Nephron progenitor cell (in vitro differentiated cells): ENCODE measurements around the gene AIF1L.

Experiments
- DNase-seq: peaks from one replicate; pipeline ENCODE4 v3.0.0; 2021
- H3K27ac Mint-ChIP-seq: 2 replicates; pipeline ENCODE4 v1.8.0; 2021; ENCODE audit warnings: mild to moderate bottlenecking, moderate library complexity, mixed read lengths
- H3K27me3 Mint-ChIP-seq: 2 replicates; pipeline ENCODE4 v1.8.0; 2021; ENCODE audit warnings: mild to moderate bottlenecking, low read depth, mixed read lengths; ENCODE audit not compliant: poor library complexity
- H3K36me3 Mint-ChIP-seq: 2 replicates; pipeline ENCODE4 v1.8.0; 2021; ENCODE audit warnings: low read depth, mixed read lengths
- H3K4me1 Mint-ChIP-seq: 2 replicates; pipeline ENCODE4 v1.8.0; 2021; ENCODE audit warnings: mixed read lengths
- H3K4me3 Mint-ChIP-seq: 2 replicates; pipeline ENCODE4 v1.8.0; 2021; ENCODE audit warnings: mild to moderate bottlenecking, moderate library complexity, mixed read lengths
- H3K9me3 Mint-ChIP-seq: 2 replicates; pipeline ENCODE4 v1.8.0; 2021; ENCODE audit warnings: mild to moderate bottlenecking, moderate library complexity, mixed read lengths
- TF ChIP-seq, protein P1 (sequence below): fragments of 200-600 bp; sonication (generic); IDR thresholded peaks from 2 replicates; pipeline ENCODE4 v1.5.0; 2021; ENCODE audit warnings: antibody characterized with exemption

The AIF1L gene

DNA sequence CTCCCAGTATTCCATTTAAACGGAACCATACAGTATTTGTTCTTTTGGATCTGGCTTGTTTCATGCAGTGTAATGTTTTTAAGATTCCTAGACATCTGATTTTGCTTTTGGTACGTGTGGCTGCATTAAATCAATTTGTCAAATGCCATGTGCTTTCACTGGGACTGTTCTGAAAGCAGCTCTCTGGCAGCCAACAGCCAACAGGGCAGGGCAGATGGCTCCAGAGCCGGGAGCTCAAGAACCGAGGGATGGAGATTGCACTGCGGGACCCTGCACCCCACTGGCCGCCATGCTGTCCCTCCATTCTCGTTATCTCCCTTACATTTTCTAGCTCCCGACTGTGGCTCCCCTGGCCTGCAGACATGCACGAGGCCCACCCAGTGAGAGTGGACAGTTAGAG lies 33.4 kb upstream of the AIF1L start:
- Mint-ChIP-seq H3K27me3 (peaks cover 19% of the 10 kb centered on the region), H3K4me3 (no peak overlapping the region), H3K4me1 (no peaks in the 10 kb centered on the region), H3K9me3 (no peaks in the 10 kb centered on the region), H3K27ac (no peak overlapping the region), H3K36me3 (no peaks in the 10 kb centered on the region)
- no peak for DNase-seq
- TF ChIP-seq, protein P1, sequence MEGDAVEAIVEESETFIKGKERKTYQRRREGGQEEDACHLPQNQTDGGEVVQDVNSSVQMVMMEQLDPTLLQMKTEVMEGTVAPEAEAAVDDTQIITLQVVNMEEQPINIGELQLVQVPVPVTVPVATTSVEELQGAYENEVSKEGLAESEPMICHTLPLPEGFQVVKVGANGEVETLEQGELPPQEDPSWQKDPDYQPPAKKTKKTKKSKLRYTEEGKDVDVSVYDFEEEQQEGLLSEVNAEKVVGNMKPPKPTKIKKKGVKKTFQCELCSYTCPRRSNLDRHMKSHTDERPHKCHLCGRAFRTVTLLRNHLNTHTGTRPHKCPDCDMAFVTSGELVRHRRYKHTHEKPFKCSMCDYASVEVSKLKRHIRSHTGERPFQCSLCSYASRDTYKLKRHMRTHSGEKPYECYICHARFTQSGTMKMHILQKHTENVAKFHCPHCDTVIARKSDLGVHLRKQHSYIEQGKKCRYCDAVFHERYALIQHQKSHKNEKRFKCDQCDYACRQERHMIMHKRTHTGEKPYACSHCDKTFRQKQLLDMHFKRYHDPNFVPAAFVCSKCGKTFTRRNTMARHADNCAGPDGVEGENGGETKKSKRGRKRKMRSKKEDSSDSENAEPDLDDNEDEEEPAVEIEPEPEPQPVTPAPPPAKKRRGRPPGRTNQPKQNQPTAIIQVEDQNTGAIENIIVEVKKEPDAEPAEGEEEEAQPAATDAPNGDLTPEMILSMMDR: no peak

- Mint-ChIP-seq H3K36me3 (no peaks in the 10 kb centered on the region), H3K9me3 (no peaks in the 10 kb centered on the region), H3K27ac (no peak overlapping the region), H3K27me3 (peaks cover 19% of the 10 kb centered on the region), H3K4me1 (no peaks in the 10 kb centered on the region), H3K4me3 (no peak overlapping the region)
- DNase-seq: no peak
- TF ChIP-seq, protein P1: no peak
Measured at GRCh38 chr9:131065599-131065998, 30.7 kb upstream of the AIF1L start.

- no peak for DNase-seq
- Mint-ChIP-seq H3K27ac (peak overlapping the region; percentile 85), H3K36me3 (no peaks in the 10 kb centered on the region), H3K27me3 (peaks cover 15% of the 10 kb centered on the region), H3K4me3 (no peak overlapping the region), H3K4me1 (no peaks in the 10 kb centered on the region), H3K9me3 (no peaks in the 10 kb centered on the region)
- TF ChIP-seq, protein P1: no peak
Measured at GRCh38 chr9:131067625-131068024, 28.7 kb upstream of the AIF1L start.

DNA sequence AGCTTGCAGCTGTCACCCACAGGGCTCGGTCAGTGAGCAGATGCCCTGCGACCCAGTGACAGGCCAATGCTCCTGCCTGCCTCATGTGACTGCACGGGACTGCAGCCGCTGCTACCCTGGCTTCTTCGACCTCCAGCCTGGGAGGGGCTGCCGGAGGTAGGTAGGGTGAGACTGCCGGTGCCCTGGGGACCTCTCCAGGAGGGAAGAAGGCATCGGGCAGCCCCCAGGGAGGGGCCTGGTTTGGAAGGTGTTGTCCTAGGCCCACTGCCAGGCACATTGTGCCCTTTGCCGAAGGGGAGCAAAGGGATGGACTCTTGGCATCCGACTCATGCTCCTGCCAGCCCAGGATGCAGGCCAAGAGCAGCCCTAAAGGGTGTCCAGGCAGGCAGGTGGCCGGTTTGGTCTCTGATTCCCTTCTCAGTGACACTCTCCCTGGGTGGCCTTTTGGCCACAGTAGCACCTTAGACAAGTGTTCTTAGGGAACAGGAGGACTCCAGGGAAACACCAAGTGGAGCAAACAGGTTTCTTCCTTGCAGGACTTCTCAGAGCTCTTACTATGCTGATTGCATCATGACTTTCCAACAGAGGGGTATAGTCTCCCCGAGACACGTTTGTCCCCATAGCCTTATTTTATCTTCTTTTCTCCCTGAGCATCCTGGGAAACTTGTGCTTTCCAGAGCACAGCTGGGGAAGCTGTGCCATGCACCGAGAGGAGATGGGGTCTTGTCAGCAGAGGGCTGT lies 28.1 kb upstream of the AIF1L start:
- no peak for DNase-seq
- H3K4me3 Mint-ChIP-seq: no peak overlapping the region
- H3K4me1 Mint-ChIP-seq: no peaks in the 10 kb centered on the region
- H3K27me3 Mint-ChIP-seq: peaks cover 19% of the 10 kb centered on the region
- no peak overlapping the region for H3K27ac Mint-ChIP-seq
- TF ChIP-seq, protein P1: no peak
- H3K36me3 Mint-ChIP-seq: no peaks in the 10 kb centered on the region
- H3K9me3 Mint-ChIP-seq: no peaks in the 10 kb centered on the region

- Mint-ChIP-seq H3K27ac (no peak overlapping the region), H3K9me3 (no peaks in the 10 kb centered on the region)
- TF ChIP-seq, protein P1: no peak
Measured at GRCh38 chr9:131069699-131070098, 26.6 kb upstream of the AIF1L start.

More at GRCh38 chr9:131069699-131070098, 26.6 kb upstream of the AIF1L start:
- peaks cover 11% of the 10 kb centered on the region for H3K27me3 Mint-ChIP-seq
- no peak overlapping the region for H3K4me3 Mint-ChIP-seq
- no peak for DNase-seq
- H3K4me1 Mint-ChIP-seq: no peaks in the 10 kb centered on the region
- H3K36me3 Mint-ChIP-seq: no peaks in the 10 kb centered on the region
